GM10266 (cell line): ENCODE measurements around the gene MAT2A.

Experiments used
- DNase-seq: peaks from one replicate; pipeline ENCODE4 v3.0.0; 2012; ENCODE audit errors: extremely low spot score
- CTCF ChIP-seq: IDR thresholded peaks from 2 replicates; pipeline ENCODE4 v1.5.1; 2012; ENCODE audit warnings: mild to moderate bottlenecking, low read depth; ENCODE audit not compliant: control insufficient read depth, insufficient read depth; ENCODE audit errors: missing control alignments

Gene MAT2A

DNA sequence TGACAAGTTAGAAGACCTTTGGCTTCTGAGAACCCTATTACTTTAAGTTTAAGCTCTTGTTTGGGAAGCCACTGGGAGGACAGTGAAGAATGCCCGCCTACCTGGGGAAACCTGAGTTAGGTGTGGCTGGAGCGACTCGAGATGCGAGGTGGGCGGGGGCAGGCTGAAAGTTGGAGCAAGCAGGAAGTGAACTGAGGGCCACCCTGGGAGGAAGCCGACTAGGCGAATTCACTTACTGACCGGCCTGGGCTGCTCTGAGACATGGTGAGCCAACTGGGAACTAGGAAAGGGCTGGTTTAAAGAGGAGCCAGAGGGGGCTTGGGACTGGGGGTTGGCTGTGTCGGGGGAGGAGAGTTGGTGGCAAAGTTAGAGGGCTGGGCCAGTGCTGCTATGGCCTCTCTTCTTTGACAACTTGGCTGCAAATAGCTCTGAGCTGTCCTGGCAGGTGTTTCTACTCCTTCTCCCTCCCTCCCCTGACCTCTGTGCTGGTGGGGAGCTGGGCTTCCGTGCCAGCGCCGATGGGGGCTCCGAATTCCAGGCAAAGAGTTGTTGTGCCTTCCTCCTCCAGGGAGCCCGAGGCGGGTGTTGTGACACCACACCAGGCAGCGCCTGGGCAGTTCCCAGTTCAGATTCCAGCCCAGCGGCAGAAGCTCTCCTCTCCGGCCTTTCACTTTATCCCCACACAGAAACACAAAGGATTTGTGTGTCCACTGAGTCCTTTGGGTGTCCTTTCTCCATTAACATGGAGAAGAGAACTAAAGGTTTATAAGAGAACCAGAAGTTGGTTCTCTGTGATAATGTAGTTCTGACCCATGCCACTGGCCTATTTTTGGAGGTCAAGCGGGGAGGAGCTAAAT, 38.6 kb downstream of the MAT2A start, which contains the start of gene VAMP8:
VAMP8 (plus strand) TSS at position 201 of the 857 bp plus-strand sequence; CDS start at position 262, 61 bp downstream.
- TF ChIP-seq CTCF: no peak
- DNase-seq: peak; percentile 73

DNA sequence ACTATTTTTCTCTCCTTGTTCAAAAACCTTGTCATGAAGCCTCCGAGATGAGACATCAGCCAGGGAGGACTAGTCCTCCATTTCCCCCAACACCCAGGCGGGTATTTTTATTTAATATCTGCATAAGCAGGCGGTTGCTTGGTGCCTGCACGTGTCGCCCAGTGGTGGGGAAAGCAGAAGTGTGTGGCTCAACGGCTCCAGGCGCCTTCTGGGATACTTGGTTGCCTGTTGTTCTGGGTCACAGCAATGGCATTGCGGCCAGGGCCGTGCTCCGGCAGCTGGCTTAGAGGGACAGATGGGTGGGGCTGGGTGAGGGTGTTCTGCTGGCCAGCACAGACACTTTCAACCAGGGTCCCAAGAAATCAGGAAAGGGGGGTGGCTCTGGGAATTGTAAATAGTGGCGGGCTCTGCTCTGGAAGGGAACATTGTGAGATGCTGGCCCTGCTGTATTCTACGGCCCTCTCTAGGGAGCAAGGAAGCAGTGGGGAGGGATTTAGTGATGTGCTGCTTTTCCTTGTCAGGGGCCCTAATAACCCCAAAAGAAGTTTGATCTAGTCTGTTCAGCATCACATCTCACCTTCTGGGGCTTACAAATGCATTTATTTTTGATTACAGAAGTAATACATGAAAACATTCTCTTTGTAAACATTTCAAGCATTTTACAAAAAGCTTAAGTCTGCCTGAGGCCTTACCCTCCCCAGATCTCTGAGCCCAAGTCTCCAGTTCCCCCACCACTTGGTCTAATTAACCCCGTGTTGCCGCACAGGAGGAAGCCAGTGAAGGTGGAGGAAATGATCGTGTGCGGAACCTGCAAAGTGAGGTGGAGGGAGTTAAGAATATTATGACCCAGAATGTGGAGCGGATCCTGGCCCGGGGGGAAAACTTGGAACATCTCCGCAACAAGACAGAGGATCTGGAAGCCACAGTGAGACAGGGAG, 39.5 kb downstream of the MAT2A start:
- no peak for TF ChIP-seq CTCF
- DNase-seq: peak; percentile 51

- DNase-seq: peak; percentile 49
Observed at GRCh38 chr2:85579266-85579935, 40.4 kb downstream of the MAT2A start.

DNA sequence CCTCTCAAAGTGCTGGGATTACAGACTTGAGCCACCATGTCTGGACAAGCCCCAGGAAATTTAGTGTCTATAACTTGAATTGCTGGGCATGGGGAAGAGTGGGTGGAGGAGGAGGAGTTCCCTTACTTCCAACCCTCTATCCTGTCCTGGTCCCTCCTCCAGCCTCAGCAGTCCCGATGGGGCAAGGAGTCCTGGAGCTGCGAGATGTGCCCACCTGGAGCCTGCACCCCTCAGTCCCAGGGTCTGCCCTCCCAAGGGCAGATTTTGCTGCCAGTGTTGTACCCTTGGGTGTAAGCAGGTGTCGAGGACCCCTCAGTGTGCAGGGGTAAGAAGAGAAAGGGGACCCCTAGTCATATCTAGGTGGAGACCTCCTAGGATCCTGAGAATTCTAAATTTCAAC, 41.2 kb downstream of the MAT2A start:
- no peak for TF ChIP-seq CTCF
- no peak for DNase-seq

More at GRCh38 chr2:85579266-85579935, 40.4 kb downstream of the MAT2A start:
- TF ChIP-seq CTCF: no peak

DNA sequence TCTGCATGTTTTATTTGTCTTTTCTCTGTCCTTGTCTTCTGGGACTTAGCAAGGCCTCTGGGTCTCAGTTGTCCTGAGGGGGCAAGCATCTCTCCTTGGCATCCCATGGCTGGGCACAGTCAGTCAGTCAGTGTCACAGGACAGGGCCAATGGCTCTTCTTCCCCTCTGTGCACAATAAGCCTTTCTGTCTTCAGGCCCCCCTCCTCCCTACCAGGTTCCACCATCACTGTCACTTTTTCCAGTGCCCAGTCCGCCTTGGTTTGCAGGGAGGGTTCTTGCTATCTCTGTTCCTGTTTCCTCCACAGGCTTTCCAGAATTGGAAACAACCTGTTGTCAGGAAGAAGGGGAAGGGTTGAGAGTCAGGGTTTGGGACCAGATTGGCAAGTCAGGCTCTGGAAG, 43.5 kb downstream of the MAT2A start:
- TF ChIP-seq CTCF: no peak
- DNase-seq: no peak

DNA sequence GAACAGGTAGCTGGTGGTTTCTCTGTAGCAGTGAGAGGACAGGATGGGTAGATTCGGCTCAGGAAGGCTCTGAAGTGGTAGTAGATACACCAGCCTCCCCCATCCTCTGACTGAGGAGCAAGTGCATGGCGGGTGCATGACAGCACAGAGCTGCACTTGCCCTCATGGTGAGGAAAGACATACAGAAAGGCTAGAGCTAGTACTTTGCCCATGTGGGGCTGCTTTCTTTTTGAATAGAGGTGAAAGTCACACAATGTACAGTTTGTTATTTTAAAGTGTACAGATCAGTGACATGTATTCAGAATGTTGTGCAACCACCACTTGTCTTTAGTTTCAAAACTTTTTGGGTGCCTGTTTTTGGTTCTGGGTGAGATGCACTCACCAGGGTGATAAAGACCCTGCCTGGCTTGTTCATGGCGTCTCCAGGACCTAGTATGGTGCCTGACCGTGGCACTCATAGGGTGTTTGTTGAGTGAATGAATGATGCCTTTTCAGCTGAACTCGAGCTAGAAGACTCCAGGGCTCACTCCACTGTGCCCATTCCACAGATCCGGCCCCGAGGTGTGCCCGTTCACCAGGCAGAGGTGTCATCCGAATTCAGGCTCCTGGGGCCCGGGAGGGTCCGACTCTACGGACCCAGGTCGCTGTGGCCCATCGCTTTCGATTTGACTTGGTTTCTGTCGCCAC, 44.8 kb downstream of the MAT2A start:
- TF ChIP-seq CTCF: no peak
- peak; percentile 56 for DNase-seq
